H1 (cell line): ENCODE results near the gene CC2D2A. TPM values are rescaled to one million over a fixed set of nuclear protein-coding genes. Genes with fewer than 3 reads are reported as not detected.

Experiments used
- BCL11A ChIP-seq, 2 experiments: IDR thresholded peaks; one replicate each; pipeline ENCODE4 v1.6.1; 2011; ENCODE audit warnings: low read depth in 2 of 2, low read length in 2 of 2, mild to moderate bottlenecking in 2 of 2
- BRCA1 ChIP-seq: IDR thresholded peaks from 2 replicates; pipeline ENCODE4 v1.6.1; 2012; ENCODE audit warnings: low read depth, low read length, improper control_type of control experiment
- GTF2F1 ChIP-seq: IDR thresholded peaks from 2 replicates; pipeline ENCODE4 v1.6.1; 2012; ENCODE audit warnings: low read depth, low read length, improper control_type of control experiment, borderline replicate concordance
- polyA plus RNA-seq, 7 experiments: library from polyadenylated mRNA; depleted of rRNA in 3 of 7; stranded (reverse) in 5 of 7; unstranded in 2 of 7; fragments of >200 nt in 5 of 7; fragments of 200-250 nt in 2 of 7; gene quantifications; 1 replicate in 5 of 7; 2 replicates in 1 of 7; 4 replicates in 1 of 7; pipeline versions ENCODE4 v1.2.1 to v1.2.3, GENCODE V29; 2011 to 2013; ENCODE audit warnings: missing spikeins in 2 of 7, mixed read lengths in 2 of 7
- total RNA-seq: library from RNA; stranded (reverse); fragmentation: NEBNext Ultra II Directional; extraction: Animal tissue kit (Norgen Biotek cat#: 25700); gene quantifications from 2 replicates; pipeline ENCODE4 v1.2.1, GENCODE V29; 2021

CC2D2A gene
- total and polyA plus RNA-seq, 2 of the 8 experiments (the other 6 are each of a cell fraction or from before 2014, with no cell fraction given): 11.0 to 12.2 TPM

DNA sequence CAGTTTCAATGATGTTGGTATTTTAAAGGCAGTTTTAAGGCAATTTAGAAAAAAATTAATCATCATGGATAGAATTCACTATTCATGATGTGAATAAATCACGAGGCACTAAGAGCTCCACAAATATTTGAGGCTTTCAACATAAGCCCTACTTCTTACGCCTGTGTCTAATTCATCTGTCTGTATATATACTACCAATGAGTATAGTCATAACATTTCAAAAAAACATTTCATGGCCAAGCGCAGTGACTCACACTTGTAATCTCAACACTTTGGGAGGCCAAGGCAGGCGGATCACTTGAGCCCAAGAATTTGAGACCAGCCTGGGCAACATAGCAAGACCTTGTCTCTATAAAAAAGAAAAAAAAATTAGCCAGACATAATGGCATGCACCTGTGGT is 129.0 kb downstream of the CC2D2A start (continued):
- TF ChIP-seq BRCA1 (no peak), BCL11A (IDR thresholded peaks at IDR 0.05; ENCODE audit: low read depth in 2 of 2, low read length in 2 of 2) (no peak), GTF2F1 (no peak)
